Hepatocyte (in vitro differentiated cells): ENCODE data around the gene PLEKHF1.

Experiments used
- CTCF ChIP-seq: fragments of 200-600 bp; sonication (generic); IDR thresholded peaks from 2 replicates; pipeline ENCODE4 v1.5.1; 2016; ENCODE audit warnings: antibody characterized with exemption, mild to moderate bottlenecking; ENCODE audit not compliant: poor library complexity
- EZH2 ChIP-seq: fragments of 200-600 bp; sonication (generic); IDR thresholded peaks from 2 replicates; pipeline ENCODE4 v1.6.1; 2016; ENCODE audit warnings: antibody characterized with exemption, mild to moderate bottlenecking, borderline replicate concordance
- EZH2phosphoT487 ChIP-seq: fragments of 200-600 bp; sonication (generic); IDR thresholded peaks from one replicate; pipeline ENCODE4 v1.6.1; 2018; ENCODE audit warnings: antibody characterized with exemption, mild to moderate bottlenecking, low read depth, moderate library complexity; ENCODE audit not compliant: unreplicated experiment, severe bottlenecking

GRCh38 chr19:29651622-29652394, 13.5 kb upstream of the PLEKHF1 start:
- no peak for TF ChIP-seq CTCF
- TF ChIP-seq EZH2: no peak
- TF ChIP-seq EZH2phosphoT487: no peak
